Fibroblast of lung (primary cell): Measurements from ENCODE around the gene PXN. TPM values are rescaled to one million over a fixed set of nuclear protein-coding genes. Genes with fewer than 3 reads are reported as not detected.
"Not testable (repeated sequence)": the region's sequence is repeated elsewhere in the genome, so short reads cannot be mapped to it uniquely, and the experiment has no call there.

ENCODE experiments used
- DNase-seq, 2 donors: peaks; one replicate each; pipeline versions ENCODE4 v3.0.0 to v3.0.0-alpha.2; 2010; ENCODE audit warnings: low read depth in 2 of 2
- H2AFZ ChIP-seq: 2 replicates; pipeline ENCODE4 v1.5.1; 2012; ENCODE audit warnings: low read length, control low read depth, inconsistent platforms
- H3K27ac ChIP-seq: 2 replicates; pipeline ENCODE4 v1.5.1; 2011; ENCODE audit warnings: low read length, control low read depth; ENCODE audit not compliant: insufficient read depth
- H3K27me3 ChIP-seq: 2 replicates; pipeline ENCODE4 v1.5.1; 2011; ENCODE audit warnings: mild to moderate bottlenecking, low read length; ENCODE audit not compliant: control insufficient read depth, insufficient read depth
- H3K36me3 ChIP-seq: 2 replicates; pipeline ENCODE4 v1.5.1; 2011; ENCODE audit warnings: low read length; ENCODE audit not compliant: control insufficient read depth, insufficient read depth
- H3K4me1 ChIP-seq: 2 replicates; pipeline ENCODE4 v1.5.1; 2011; ENCODE audit warnings: low read length; ENCODE audit not compliant: control insufficient read depth, insufficient read depth; ENCODE audit errors: extremely low read depth
- H3K4me2 ChIP-seq: 2 replicates; pipeline ENCODE4 v1.5.1; 2011; ENCODE audit warnings: low read length, control low read depth; ENCODE audit not compliant: insufficient read depth; ENCODE audit errors: extremely low read depth
- H3K4me3 ChIP-seq, 4 experiments: fragments of 200-600 bp in 1 of 4; sonication (generic) in 1 of 4; replicated peaks in 1 of 4; 2 replicates each; pipeline ENCODE4 v1.5.1; 2011 to 2016; ENCODE audit warnings: low read length in 4 of 4, low read depth in 3 of 4, mild to moderate bottlenecking in 3 of 4, control low read depth in 2 of 4, inconsistent platforms in 1 of 4, mixed read lengths in 1 of 4; ENCODE audit not compliant: insufficient read depth in 1 of 4; ENCODE audit errors: control extremely low read depth in 1 of 4
- H3K79me2 ChIP-seq: 2 replicates; pipeline ENCODE4 v1.5.1; 2012; ENCODE audit warnings: mild to moderate bottlenecking, low read length, inconsistent platforms; ENCODE audit not compliant: control insufficient read depth, insufficient read depth
- H3K9ac ChIP-seq: 2 replicates; pipeline ENCODE4 v1.5.1; 2011; ENCODE audit warnings: mild to moderate bottlenecking, low read length, control low read depth; ENCODE audit not compliant: insufficient read depth
- H3K9me3 ChIP-seq: 2 replicates; pipeline ENCODE4 v1.5.1; 2012; ENCODE audit warnings: low read depth, low read length; ENCODE audit not compliant: control insufficient read depth, insufficient read depth
- H4K20me1 ChIP-seq: 2 replicates; pipeline ENCODE4 v1.5.1; 2011; ENCODE audit warnings: low read length; ENCODE audit not compliant: control insufficient read depth, insufficient read depth; ENCODE audit errors: extremely low read depth
- CTCF ChIP-seq, 2 donors: IDR thresholded peaks in 1 of 2; conservative IDR thresholded peaks in 1 of 2; 1 replicate in 1 of 2; 2 replicates in 1 of 2; pipeline ENCODE4 v1.5.1; 2011 to 2012; ENCODE audit warnings: low read length in 2 of 2, control low read depth in 1 of 2, inconsistent platforms in 1 of 2, low read depth in 1 of 2, mild to moderate bottlenecking in 1 of 2
- EZH2 ChIP-seq: IDR thresholded peaks from 2 replicates; pipeline ENCODE4 v1.5.1; 2012; ENCODE audit warnings: low read length, control low read depth, mild to moderate bottlenecking; ENCODE audit errors: missing control alignments
- polyA plus RNA-seq, 2 donors: library from polyadenylated mRNA; depleted of rRNA in 1 of 2; stranded (reverse) in 1 of 2; unstranded in 1 of 2; fragments of >200 nt; gene quantifications; 2 replicates each; pipeline ENCODE4 v1.2.1, GENCODE V29; 2011 to 2012; ENCODE audit warnings: missing spikeins in 1 of 2
- total RNA-seq: library from RNA; depleted of rRNA; stranded (reverse); fragments of >200 nt; gene quantifications from 2 replicates; pipeline ENCODE4 v1.2.1, GENCODE V29; 2014

Gene PXN
- total and polyA plus RNA-seq, 2 donors (not counting 1 experiment from before 2014, with no cell fraction given) = 21.5 to 31.4 TPM

DNA sequence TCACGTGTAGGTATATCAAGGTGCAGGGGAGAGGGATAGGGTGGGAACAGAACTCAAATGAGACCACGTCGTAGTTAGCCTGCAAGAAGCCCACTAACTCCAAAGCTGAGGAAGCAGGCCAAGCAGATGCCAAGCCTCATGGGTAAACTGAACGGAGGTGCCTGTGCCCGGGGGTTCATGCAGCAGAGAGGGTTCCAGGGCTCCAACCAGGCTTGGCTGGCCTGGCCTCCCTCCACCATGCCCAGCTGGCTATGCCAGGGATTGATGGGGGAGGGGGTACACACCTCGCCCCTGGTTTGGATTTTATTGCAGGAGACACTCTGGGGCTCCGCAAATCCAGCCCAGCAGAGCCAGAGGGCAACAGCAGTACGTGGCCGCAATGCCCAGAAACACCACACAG, 27.3 kb downstream of the PXN start:
- DNase-seq = no peak
- H4K20me1 ChIP-seq = no peaks in the 10 kb centered on the region
- no peak overlapping the region for H3K4me3 ChIP-seq
- peaks cover 59% of the 10 kb centered on the region for H3K4me1 ChIP-seq
- no peaks in the 10 kb centered on the region for H3K27me3 ChIP-seq
- H2AFZ ChIP-seq = no peak overlapping the region
- TF ChIP-seq EZH2 = no peak
- peak overlapping the region; percentile 85 for H3K27ac ChIP-seq
- peak overlapping the region; percentile 44 for H3K4me2 ChIP-seq
- H3K9ac ChIP-seq = no peak overlapping the region
- peaks cover 90% of the 10 kb centered on the region for H3K79me2 ChIP-seq
- H3K36me3 ChIP-seq = peaks cover 2% of the 10 kb centered on the region
- no peaks in the 10 kb centered on the region for H3K9me3 ChIP-seq

DNA sequence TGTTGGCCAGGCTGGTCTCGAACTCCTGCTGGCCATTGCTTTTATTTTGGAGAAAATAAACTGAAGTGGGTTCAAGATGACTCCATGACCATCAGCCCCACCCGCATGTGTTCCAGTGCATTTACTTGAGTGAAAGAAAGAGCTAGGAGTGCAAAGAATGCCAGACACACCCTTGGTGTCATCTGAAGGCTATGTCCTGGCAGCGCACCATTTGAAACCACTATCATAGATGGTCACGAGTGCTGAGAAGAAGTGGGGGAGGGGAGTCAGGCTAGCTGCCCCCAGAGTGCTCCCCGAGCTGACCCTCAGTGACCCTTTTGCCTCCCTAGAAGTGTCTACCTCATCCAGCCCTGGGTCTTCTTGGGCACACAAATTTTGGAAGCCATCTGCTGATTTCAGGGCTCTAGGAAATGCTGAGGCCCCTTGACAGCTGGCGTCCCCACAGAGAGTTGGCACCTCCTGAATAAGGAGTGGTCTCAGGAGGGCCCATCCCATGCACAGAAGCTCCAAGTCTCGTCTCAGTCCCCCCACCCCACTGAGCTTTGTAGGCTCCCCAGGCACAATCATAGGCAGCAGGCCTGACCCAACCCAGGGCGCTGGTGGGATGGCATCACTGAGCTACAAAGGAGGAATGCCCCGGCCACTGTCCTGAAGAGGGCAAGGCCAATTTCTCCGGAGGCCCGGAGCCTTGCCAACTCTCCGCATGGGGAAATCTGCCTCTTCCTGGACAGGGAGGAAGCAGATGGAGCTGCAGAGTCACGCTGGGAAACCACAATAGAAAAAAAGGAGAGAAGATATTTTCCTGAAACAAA, 28.0 kb downstream of the PXN start:
- Histone ChIP-seq H3K4me1 (peaks cover 66% of the 10 kb centered on the region), H3K4me2 (no peak overlapping the region), H3K79me2 (peaks cover 90% of the 10 kb centered on the region), H3K9me3 (no peaks in the 10 kb centered on the region), H3K4me3 (no peak overlapping the region), H4K20me1 (no peaks in the 10 kb centered on the region), H3K9ac (no peak overlapping the region), H3K27me3 (no peaks in the 10 kb centered on the region), H3K36me3 (peaks cover 2% of the 10 kb centered on the region), H3K27ac (peak overlapping the region; percentile 85), H2AFZ (no peak overlapping the region)
- peak; percentile 70 to 83 for DNase-seq
- TF ChIP-seq CTCF (conservative IDR thresholded peaks at IDR 0.05 in 1 of 2, IDR thresholded peaks at IDR 0.05 in 1 of 2; ENCODE audit: low read depth in 1 of 2, low read length in 2 of 2) = no peak
- no peak for TF ChIP-seq EZH2

GRCh38 chr12:120236809-120237208, 28.7 kb downstream of the PXN start:
- not testable (repeated sequence) for H3K4me2 ChIP-seq, H3K36me3 ChIP-seq, H3K27me3 ChIP-seq, H3K4me3 ChIP-seq, H2AFZ ChIP-seq, DNase-seq, H3K9me3 ChIP-seq, H4K20me1 ChIP-seq, H3K9ac ChIP-seq
- H3K4me1 ChIP-seq = peaks cover 71% of the 10 kb centered on the region
- H3K27ac ChIP-seq = peak overlapping the region; percentile 85
- peaks cover 88% of the 10 kb centered on the region for H3K79me2 ChIP-seq
